ENCODE measurements around the gene CHST9. TPM values are rescaled to one million over a fixed set of nuclear protein-coding genes. Genes with fewer than 3 reads are reported as not detected.

The CHST9 gene
- total RNA-seq, 2 donors from 2014 or later: 0.90 to 1.3 TPM

- H3K27ac ChIP-seq: no peak overlapping the region
- no peaks in the 10 kb centered on the region for H3K4me1 ChIP-seq
- no peaks in the 10 kb centered on the region for H3K27me3 ChIP-seq
- H3K36me3 ChIP-seq: no peaks in the 10 kb centered on the region
- TF ChIP-seq, protein P1, sequence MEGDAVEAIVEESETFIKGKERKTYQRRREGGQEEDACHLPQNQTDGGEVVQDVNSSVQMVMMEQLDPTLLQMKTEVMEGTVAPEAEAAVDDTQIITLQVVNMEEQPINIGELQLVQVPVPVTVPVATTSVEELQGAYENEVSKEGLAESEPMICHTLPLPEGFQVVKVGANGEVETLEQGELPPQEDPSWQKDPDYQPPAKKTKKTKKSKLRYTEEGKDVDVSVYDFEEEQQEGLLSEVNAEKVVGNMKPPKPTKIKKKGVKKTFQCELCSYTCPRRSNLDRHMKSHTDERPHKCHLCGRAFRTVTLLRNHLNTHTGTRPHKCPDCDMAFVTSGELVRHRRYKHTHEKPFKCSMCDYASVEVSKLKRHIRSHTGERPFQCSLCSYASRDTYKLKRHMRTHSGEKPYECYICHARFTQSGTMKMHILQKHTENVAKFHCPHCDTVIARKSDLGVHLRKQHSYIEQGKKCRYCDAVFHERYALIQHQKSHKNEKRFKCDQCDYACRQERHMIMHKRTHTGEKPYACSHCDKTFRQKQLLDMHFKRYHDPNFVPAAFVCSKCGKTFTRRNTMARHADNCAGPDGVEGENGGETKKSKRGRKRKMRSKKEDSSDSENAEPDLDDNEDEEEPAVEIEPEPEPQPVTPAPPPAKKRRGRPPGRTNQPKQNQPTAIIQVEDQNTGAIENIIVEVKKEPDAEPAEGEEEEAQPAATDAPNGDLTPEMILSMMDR (IDR thresholded peaks at IDR 0.05): no peak
- no peaks in the 10 kb centered on the region for H3K9me3 ChIP-seq
- no peak overlapping the region for H3K4me3 ChIP-seq
- no peak for DNase-seq (ENCODE audit: low spot score)
Observed at GRCh38 chr18:27073404-27073830, 111.7 kb downstream of the CHST9 start.

DNA sequence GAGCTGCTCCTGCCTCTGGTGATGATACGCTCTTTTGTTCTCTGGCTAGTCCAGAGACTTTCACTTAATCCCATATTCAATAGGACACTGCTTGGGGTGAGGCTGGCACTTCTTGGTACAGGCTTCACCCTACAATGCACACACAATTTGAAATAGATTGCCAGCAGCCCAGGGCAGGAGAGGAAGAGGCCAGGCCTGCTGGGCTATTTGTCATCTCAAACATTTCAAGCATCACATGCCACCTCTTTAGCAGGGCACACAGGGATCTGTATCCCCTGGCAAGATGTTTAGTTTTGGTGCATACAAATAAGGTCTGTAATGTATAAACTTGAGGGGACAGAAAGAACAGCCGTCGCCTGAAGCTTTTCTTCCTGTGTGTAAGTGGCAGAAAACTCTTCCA is 120.4 kb downstream of the CHST9 start:
- Histone ChIP-seq H3K27ac (peak overlapping the region in 1 of 2 donors; percentile 19), H3K27me3 (no peaks in the 10 kb centered on the region), H3K9me3 (no peaks in the 10 kb centered on the region), H3K4me1 (peaks cover 0 to 7% of the 10 kb centered on the region in 2 donors), H3K36me3 (no peaks in the 10 kb centered on the region), H3K4me3 (no peak overlapping the region)
- TF ChIP-seq, protein P1 (IDR thresholded peaks at IDR 0.05): no peak
- DNase-seq (ENCODE audit: low spot score): no peak

- TF ChIP-seq, protein P1 (IDR thresholded peaks at IDR 0.05): no peak
- Histone ChIP-seq H3K27me3 (no peaks in the 10 kb centered on the region), H3K27ac (no peak overlapping the region), H3K4me3 (no peak overlapping the region), H3K36me3 (no peaks in the 10 kb centered on the region), H3K4me1 (peaks cover 0 to 14% of the 10 kb centered on the region in 2 donors), H3K9me3 (no peaks in the 10 kb centered on the region)
- DNase-seq (ENCODE audit: low spot score): no peak
Observed at GRCh38 chr18:27062802-27063201, 122.3 kb downstream of the CHST9 start.

GRCh38 chr18:27061488-27062095 is 123.5 kb downstream of the CHST9 start:
- DNase-seq (ENCODE audit: low spot score): no peak
- Histone ChIP-seq H3K4me3 (no peak overlapping the region), H3K27ac (no peak overlapping the region), H3K36me3 (no peaks in the 10 kb centered on the region), H3K4me1 (peaks cover 0 to 24% of the 10 kb centered on the region in 2 donors), H3K9me3 (no peaks in the 10 kb centered on the region), H3K27me3 (no peaks in the 10 kb centered on the region)
- TF ChIP-seq, protein P1 (IDR thresholded peaks at IDR 0.05): no peak

- no peak for DNase-seq (ENCODE audit: low spot score)
- Histone ChIP-seq H3K9me3 (no peaks in the 10 kb centered on the region), H3K36me3 (no peaks in the 10 kb centered on the region), H3K27ac (peak overlapping the region; percentile 83 to 96), H3K27me3 (no peaks in the 10 kb centered on the region), H3K4me1 (peaks cover 0 to 31% of the 10 kb centered on the region in 2 donors), H3K4me3 (peak overlapping the region in 1 of 2 donors; percentile 32)
- TF ChIP-seq, protein P1 (IDR thresholded peaks at IDR 0.05): no peak
Observed at GRCh38 chr18:27057519-27058234, 127.4 kb downstream of the CHST9 start.

Measured in right atrium auricular region (tissue), 2 donors.